GM12878 (cell line): ENCODE results near the gene POC1B. TPM values are rescaled to one million over a fixed set of nuclear protein-coding genes. Genes with fewer than 3 reads are reported as not detected.

Experiments
- ATAC-seq: fragments of 200-7000 bp; cut with Tn5 transposase; 3 replicates; pipeline ENCODE4 v1.9.1; 2020; ENCODE audit warnings: mild to moderate bottlenecking, moderate library complexity
- BruUV-seq: library from RNA; stranded (reverse); fragments of 400-500 nt; replicated peaks from 2 replicates; lab custom pipeline; 2021; lab: Mats Ljungman, UMichigan
- CTCF ChIA-PET: fragments of 300-600 bp; sonication (Branson Sonifier 250); formaldehyde crosslinking; extraction: SDS; loops from one replicate; lab custom pipeline; 2021; ENCODE audit warnings: inconsistent platforms; lab: Yijun Ruan, JAX
- POLR2A ChIA-PET: fragments of 350-600 bp; formaldehyde crosslinking; extraction: SDS; loops from one replicate; lab custom pipeline; 2021; ENCODE audit warnings: inconsistent platforms; lab: Charles Lee
- RAD21 ChIA-PET: fragments of 300-600 bp; sonication (Branson Sonifier 250); formaldehyde crosslinking; loops from one replicate; lab custom pipeline; 2023; ENCODE audit warnings: antibody characterized with exemption; ENCODE audit not compliant: unreplicated experiment; lab: Charles Lee
- SMC1A ChIA-PET: fragments of 300-600 bp; sonication (Branson Sonifier 250); formaldehyde crosslinking; loops from one replicate; lab custom pipeline; 2023; ENCODE audit not compliant: unreplicated experiment, uncharacterized antibody; lab: Charles Lee
- DNase-seq: peaks from one replicate; pipeline ENCODE4 v3.0.0-alpha.2; 2011; ENCODE audit warnings: low read depth, low spot score
- FAIRE-seq: peaks from 3 replicates; lab custom pipeline; 2011; peaks lifted over from hg19 to GRCh38; lab: Jason Lieb, UNC
- H2AFZ ChIP-seq: 2 replicates; pipeline ENCODE4 v1.6.0; 2011; ENCODE audit warnings: low read depth, low read length, control low read depth; ENCODE audit not compliant: control insufficient read depth
- H3K27ac ChIP-seq: 2 replicates; pipeline ENCODE4 v1.5.1; 2011; ENCODE audit warnings: control low read depth; ENCODE audit not compliant: control insufficient read depth, insufficient read depth
- H3K27me3 ChIP-seq, 2 experiments: replicated peaks in 1 of 2; 2 replicates each; pipeline versions ENCODE4 v1.6.0 to v1.6.1; 2011; ENCODE audit warnings: low read length in 1 of 2; ENCODE audit not compliant: control insufficient read depth in 2 of 2, insufficient read depth in 2 of 2
- H3K36me3 ChIP-seq, 2 experiments: 2 replicates each; pipeline ENCODE4 v1.5.1; 2011; ENCODE audit warnings: low read length in 1 of 2; ENCODE audit not compliant: control insufficient read depth in 2 of 2, insufficient read depth in 2 of 2
- H3K4me1 ChIP-seq: 2 replicates; pipeline ENCODE4 v1.6.1; 2011; ENCODE audit warnings: mild to moderate bottlenecking, low read length, moderate library complexity, mixed read lengths; ENCODE audit not compliant: control insufficient read depth, insufficient read depth
- H3K4me2 ChIP-seq: 2 replicates; pipeline ENCODE4 v1.6.0; 2011; ENCODE audit warnings: control low read depth; ENCODE audit not compliant: control insufficient read depth, insufficient read depth
- H3K4me3 ChIP-seq: fragments of 200-600 bp; sonication (generic); 2 replicates; pipeline ENCODE4 v1.5.1; 2016
- H3K79me2 ChIP-seq: 2 replicates; pipeline ENCODE4 v1.6.0; 2011; ENCODE audit warnings: low read length; ENCODE audit not compliant: control insufficient read depth, insufficient read depth
- H3K9ac ChIP-seq: 2 replicates; pipeline ENCODE4 v1.8.0; 2011; ENCODE audit warnings: low read length, control low read depth, mixed read lengths; ENCODE audit not compliant: control insufficient read depth, insufficient read depth
- H3K9me3 ChIP-seq: replicated peaks from 3 replicates; pipeline ENCODE4 v1.5.1; 2011; ENCODE audit warnings: mild to moderate bottlenecking, low read length; ENCODE audit not compliant: control insufficient read depth, insufficient read depth
- H4K20me1 ChIP-seq: 2 replicates; pipeline ENCODE4 v1.6.0; 2011; ENCODE audit not compliant: control insufficient read depth, insufficient read depth
- CBFB ChIP-seq: IDR thresholded peaks from 2 replicates; pipeline ENCODE4 v1.6.1; 2016; ENCODE audit warnings: antibody characterized with exemption, low read depth
- FOS ChIP-seq: IDR thresholded peaks from 3 replicates; pipeline ENCODE4 v1.6.1; 2011; ENCODE audit warnings: borderline replicate concordance; ENCODE audit not compliant: insufficient read length; ENCODE audit errors: extremely low read depth
- JUND ChIP-seq: IDR thresholded peaks from 2 replicates; pipeline ENCODE4 v1.6.1; 2012; ENCODE audit warnings: low read depth, mild to moderate bottlenecking, low read length, improper control_type of control experiment, moderate library complexity
- WGBS: methylation state at CpG from one replicate; pipeline ENCODE4 v1.1.6; 2016; ENCODE audit warnings: low lambda C conversion rate; ENCODE audit not compliant: insufficient replicate concordance, insufficient coverage; ENCODE audit errors: missing lambda C conversion rate; 5-methylcytosine and 5-hydroxymethylcytosine counted together
- in situ Hi-C: fragments of 300-500 bp; cut with MboI; formaldehyde crosslinking; loops from 9 replicates; pipeline ENCODE4 v1.14.3; 2018; ENCODE audit warnings: mixed read lengths
- intact Hi-C: fragments of 100-400 bp; cut with micrococcal nuclease; formaldehyde crosslinking; loops from one replicate; pipeline ENCODE4 v1.14.2; 2022; ENCODE audit not compliant: unreplicated experiment
- polyA plus RNA-seq, 11 experiments: library from polyadenylated mRNA; depleted of rRNA in 4 of 11; unstranded in 6 of 11; stranded (reverse) in 5 of 11; fragments of >200 nt; fragmentation: Nextera tagmentation in 4 of 11; fragmentation: Illumina TruSeq in 1 of 11; extraction: Ambion mirVana in 4 of 11; extraction: Trizol in 1 of 11; gene quantifications; 1 replicate in 1 of 11; 2 replicates in 10 of 11; pipeline versions ENCODE4 v1.2.1 to v1.2.3, GENCODE V29; 2011 to 2016; ENCODE audit warnings: inconsistent platforms in 2 of 11, missing spikeins in 2 of 11, low read depth in 1 of 11
- total RNA-seq, 4 experiments: library from RNA; depleted of rRNA in 3 of 4; stranded (reverse); fragments of >200 nt in 3 of 4; fragmentation: Illumina TruSeq in 1 of 4; extraction: Trizol in 1 of 4; gene quantifications; 2 replicates each; pipeline versions ENCODE4 v1.2.1 to v1.2.3, GENCODE V29; 2013 to 2021
- TF ChIP-seq, protein P1 (sequence below): fragments of 450-650 bp; formaldehyde crosslinking; IDR thresholded peaks from 2 replicates; pipeline ENCODE4 v1.4.0; 2022; ENCODE audit warnings: mild to moderate bottlenecking, moderate library complexity
- TF ChIP-seq, protein P2 (sequence below): IDR thresholded peaks from 2 replicates; pipeline ENCODE4 v1.6.1; 2012; ENCODE audit warnings: low read length, inconsistent platforms

POC1B gene
- total and polyA plus RNA-seq, 10 of the 15 experiments (the other 5 are each of a cell fraction or from before 2014, with no cell fraction given), result 4.4 to 17.8 (median 11.3) TPM

DNA sequence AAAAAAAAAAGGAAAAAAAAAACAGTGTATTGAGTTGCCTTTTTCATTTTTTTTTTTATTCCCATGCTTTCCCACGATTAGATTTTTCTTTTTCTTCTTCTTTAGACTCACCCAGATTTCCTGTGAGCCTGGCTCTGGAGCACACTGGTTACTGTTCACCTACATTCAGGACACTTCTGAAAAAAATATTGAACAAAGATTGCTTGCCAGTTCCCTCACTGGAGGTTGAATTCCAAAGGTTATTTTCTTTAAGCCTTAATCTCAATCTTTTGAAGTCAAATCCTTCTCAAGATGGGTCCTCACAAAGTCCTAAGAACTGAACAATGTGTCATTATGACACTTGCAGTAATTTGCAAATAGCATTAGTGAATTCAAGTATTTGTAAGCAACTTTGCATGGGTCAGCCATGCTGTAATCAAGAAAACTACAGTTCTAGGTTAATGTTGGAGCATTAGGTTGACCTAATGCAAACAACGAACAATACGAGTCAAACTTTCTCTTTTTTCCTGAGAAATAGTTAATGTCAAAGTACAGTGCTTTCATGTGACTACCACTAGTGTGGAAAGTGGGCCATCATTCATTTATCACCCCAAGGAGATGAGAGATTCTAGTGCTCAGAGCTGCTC lies 124.3 kb downstream of the POC1B start (continued):
- TF ChIP-seq, protein P1, sequence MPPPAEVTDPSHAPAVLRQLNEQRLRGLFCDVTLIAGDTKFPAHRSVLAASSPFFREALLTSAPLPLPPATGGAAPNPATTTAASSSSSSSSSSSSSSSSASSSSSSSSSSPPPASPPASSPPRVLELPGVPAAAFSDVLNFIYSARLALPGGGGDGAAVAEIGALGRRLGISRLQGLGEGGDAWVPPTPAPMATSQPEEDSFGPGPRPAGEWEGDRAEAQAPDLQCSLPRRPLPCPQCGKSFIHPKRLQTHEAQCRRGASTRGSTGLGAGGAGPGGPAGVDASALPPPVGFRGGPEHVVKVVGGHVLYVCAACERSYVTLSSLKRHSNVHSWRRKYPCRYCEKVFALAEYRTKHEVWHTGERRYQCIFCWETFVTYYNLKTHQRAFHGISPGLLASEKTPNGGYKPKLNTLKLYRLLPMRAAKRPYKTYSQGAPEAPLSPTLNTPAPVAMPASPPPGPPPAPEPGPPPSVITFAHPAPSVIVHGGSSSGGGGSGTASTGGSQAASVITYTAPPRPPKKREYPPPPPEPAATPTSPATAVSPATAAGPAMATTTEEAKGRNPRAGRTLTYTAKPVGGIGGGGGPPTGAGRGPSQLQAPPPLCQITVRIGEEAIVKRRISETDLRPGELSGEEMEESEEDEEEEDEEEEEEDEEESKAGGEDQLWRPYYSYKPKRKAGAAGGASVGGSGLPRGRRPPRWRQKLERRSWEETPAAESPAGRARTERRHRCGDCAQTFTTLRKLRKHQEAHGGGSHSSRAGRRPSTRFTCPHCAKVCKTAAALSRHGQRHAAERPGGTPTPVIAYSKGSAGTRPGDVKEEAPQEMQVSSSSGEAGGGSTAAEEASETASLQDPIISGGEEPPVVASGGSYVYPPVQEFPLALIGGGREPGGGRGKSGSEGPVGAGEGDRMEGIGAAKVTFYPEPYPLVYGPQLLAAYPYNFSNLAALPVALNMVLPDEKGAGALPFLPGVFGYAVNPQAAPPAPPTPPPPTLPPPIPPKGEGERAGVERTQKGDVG (CRISPR knock-in tag), result no peak
- no peak for TF ChIP-seq CBFB
- TF ChIP-seq, protein P2, sequence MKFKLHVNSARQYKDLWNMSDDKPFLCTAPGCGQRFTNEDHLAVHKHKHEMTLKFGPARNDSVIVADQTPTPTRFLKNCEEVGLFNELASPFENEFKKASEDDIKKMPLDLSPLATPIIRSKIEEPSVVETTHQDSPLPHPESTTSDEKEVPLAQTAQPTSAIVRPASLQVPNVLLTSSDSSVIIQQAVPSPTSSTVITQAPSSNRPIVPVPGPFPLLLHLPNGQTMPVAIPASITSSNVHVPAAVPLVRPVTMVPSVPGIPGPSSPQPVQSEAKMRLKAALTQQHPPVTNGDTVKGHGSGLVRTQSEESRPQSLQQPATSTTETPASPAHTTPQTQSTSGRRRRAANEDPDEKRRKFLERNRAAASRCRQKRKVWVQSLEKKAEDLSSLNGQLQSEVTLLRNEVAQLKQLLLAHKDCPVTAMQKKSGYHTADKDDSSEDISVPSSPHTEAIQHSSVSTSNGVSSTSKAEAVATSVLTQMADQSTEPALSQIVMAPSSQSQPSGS, result no peak

DNA sequence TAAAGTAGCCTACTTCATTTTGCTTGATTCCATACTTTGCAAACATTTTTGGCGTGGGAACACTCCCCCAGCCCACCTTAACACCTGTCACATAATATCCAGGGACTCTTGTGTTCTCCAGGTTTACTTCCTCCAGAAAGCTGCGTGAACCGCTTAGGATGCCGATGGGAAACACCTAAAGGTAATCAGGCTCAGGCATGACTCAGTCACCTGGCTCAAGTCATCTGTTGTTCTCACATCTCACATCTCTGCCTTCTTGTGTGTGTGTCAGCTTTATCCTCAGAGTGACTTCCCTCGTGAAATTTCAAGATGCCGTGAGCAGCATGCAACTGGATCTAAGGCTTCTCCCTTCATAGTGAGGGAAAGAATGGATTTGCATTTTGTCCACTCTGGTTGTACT lies 125.4 kb downstream of the POC1B start:
- intact Hi-C loops, result no loop called here
- no peak overlapping the region for H3K4me2 ChIP-seq
- no peak overlapping the region for H3K9ac ChIP-seq
- H4K20me1 ChIP-seq, result no peaks in the 10 kb centered on the region
- H3K4me1 ChIP-seq, result no peaks in the 10 kb centered on the region
- ChIA-PET POLR2A (no interaction called here), SMC1A (no interaction called here), CTCF (interaction anchor here (1.0 kb wide), 1 partner anchor 87 kb away, joined by 3 read pairs; no protein-coding TSS in a partner anchor), RAD21 (no interaction called here)
- H3K36me3 ChIP-seq, result no peaks in the 10 kb centered on the region
- BruUV-seq, result no TSS peak
- no peak overlapping the region for H3K27ac ChIP-seq
- no peak overlapping the region for H2AFZ ChIP-seq
- no peak for ATAC-seq
- DNase-seq, result no peak
- no peak overlapping the region for H3K4me3 ChIP-seq
- TF ChIP-seq FOS (no peak), JUND (no peak)
- 80% methylated on average over 6 of the region's 6 CpGs for WGBS
- H3K9me3 ChIP-seq, result no peaks in the 10 kb centered on the region
- H3K79me2 ChIP-seq, result no peaks in the 10 kb centered on the region
- no peak for FAIRE-seq
- H3K27me3 ChIP-seq, result no peaks in the 10 kb centered on the region
- in situ Hi-C loops, result no loop called here
